BJ (cell line): ENCODE measurements around the gene MID1IP1. TPM values are rescaled to one million over a fixed set of nuclear protein-coding genes. Genes with fewer than 3 reads are reported as not detected.

Experiments used
- CTCF ChIA-PET: fragments of 350-600 bp; formaldehyde crosslinking; extraction: SDS; loops from one replicate; lab custom pipeline; 2021; ENCODE audit warnings: antibody characterized with exemption, inconsistent platforms; lab: Yijun Ruan, JAX
- POLR2A ChIA-PET: fragments of 300-600 bp; sonication (Branson Sonifier 250); formaldehyde crosslinking; extraction: SDS; loops from one replicate; lab custom pipeline; 2021; ENCODE audit warnings: antibody characterized with exemption; lab: Charles Lee
- DNase-seq: peaks from one replicate; pipeline ENCODE4 v3.0.0-alpha.2; 2011; ENCODE audit warnings: low read depth
- H3K27me3 ChIP-seq: 2 replicates; pipeline ENCODE4 v1.6.0; 2011; ENCODE audit warnings: low read length; ENCODE audit not compliant: control insufficient read depth, insufficient read depth
- H3K36me3 ChIP-seq: 2 replicates; pipeline ENCODE4 v1.5.1; 2011; ENCODE audit warnings: low read length; ENCODE audit not compliant: control insufficient read depth, insufficient read depth
- H3K4me3 ChIP-seq: 2 replicates; pipeline ENCODE4 v1.5.1; 2011; ENCODE audit warnings: low read depth, mild to moderate bottlenecking, control low read depth, low read length
- CTCF ChIP-seq: IDR thresholded peaks from 2 replicates; pipeline ENCODE4 v1.5.1; 2011; ENCODE audit warnings: low read depth, mild to moderate bottlenecking, control low read depth, inconsistent platforms, low read length, moderate library complexity; ENCODE audit not compliant: insufficient read depth
- polyA plus RNA-seq: library from polyadenylated mRNA; depleted of rRNA; stranded (reverse); fragments of >200 nt; gene quantifications from 2 replicates; pipeline ENCODE4 v1.2.3, GENCODE V29; 2011

Gene MID1IP1
- polyA plus RNA-seq, 1 experiment, result 38.4 TPM

- ChIA-PET POLR2A (no interaction called here), CTCF (no interaction called here)
- Histone ChIP-seq H3K36me3 (no peaks in the 10 kb centered on the region), H3K27me3 (no peaks in the 10 kb centered on the region), H3K4me3 (no peak overlapping the region)
- no peak for DNase-seq
- TF ChIP-seq CTCF, result no peak
These were observed 22.9 kb downstream of the MID1IP1 start for GRCh38 chrX:38824176-38824575.

DNA sequence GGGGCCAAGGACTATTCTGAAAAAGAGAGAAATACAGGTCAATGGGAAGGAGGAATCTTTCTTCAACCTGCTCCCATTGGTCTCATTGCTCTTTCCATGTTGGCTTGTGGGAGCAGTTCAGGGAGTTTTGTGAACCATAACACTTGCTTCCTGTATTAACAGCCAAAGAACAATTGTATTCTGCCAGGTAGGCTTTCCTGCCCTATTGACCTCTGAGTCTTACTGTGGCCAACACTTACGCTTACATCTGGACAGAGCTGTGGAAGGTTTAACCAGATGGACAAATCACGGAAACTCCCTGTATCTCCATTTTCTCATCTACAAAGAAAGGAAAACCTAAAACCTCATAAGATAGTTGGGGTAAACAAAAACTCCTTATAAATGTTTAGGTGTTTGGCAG, 30.7 kb downstream of the MID1IP1 start:
- CTCF ChIA-PET, result no interaction called here
- TF ChIP-seq CTCF, result no peak

DNA sequence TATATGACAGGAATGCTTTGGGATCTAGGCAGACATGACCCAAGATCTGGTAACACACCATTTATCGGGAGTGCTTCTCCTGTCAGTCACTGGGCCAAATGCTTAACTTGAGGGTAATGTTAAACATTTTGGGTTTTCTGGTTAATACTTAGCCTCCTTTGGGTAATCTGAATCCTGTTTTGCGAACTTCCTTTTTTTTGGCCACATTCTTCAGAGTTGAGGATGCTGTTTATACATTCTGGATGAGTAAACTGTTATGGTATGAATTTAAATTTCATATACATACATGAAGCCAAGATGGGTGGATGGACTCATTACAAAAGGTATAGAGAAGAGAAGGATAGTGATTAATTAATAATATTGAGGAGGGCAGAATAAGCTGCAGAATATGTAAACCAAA, 36.1 kb downstream of the MID1IP1 start:
- POLR2A ChIA-PET, result no interaction called here

More for the DNA sequence above, 30.7 kb downstream of the MID1IP1 start:
- H3K36me3 ChIP-seq, result no peaks in the 10 kb centered on the region
- no peak overlapping the region for H3K4me3 ChIP-seq
- POLR2A ChIA-PET, result no interaction called here
- no peaks in the 10 kb centered on the region for H3K27me3 ChIP-seq
- DNase-seq, result no peak

GRCh38 chrX:38839277-38839676, 38.0 kb downstream of the MID1IP1 start:
- ChIA-PET CTCF (no interaction called here), POLR2A (no interaction called here)
- H3K36me3 ChIP-seq, result no peaks in the 10 kb centered on the region
- no peak overlapping the region for H3K4me3 ChIP-seq
- no peak for DNase-seq
- no peaks in the 10 kb centered on the region for H3K27me3 ChIP-seq
- no peak for TF ChIP-seq CTCF

More for the DNA sequence above, 36.1 kb downstream of the MID1IP1 start:
- TF ChIP-seq CTCF, result no peak
- Histone ChIP-seq H3K36me3 (no peaks in the 10 kb centered on the region), H3K4me3 (no peak overlapping the region), H3K27me3 (no peaks in the 10 kb centered on the region)
- CTCF ChIA-PET, result no interaction called here
- DNase-seq, result no peak

GRCh38 chrX:38839944-38840343, 38.7 kb downstream of the MID1IP1 start:
- Histone ChIP-seq H3K36me3 (no peaks in the 10 kb centered on the region), H3K27me3 (no peaks in the 10 kb centered on the region), H3K4me3 (no peak overlapping the region)
- DNase-seq, result no peak
- POLR2A ChIA-PET, result no interaction called here
- CTCF ChIA-PET, result no interaction called here
- TF ChIP-seq CTCF, result no peak
